Caco-2 (cell line): Measurements from ENCODE around the gene PHF21B. TPM values are rescaled to one million over a fixed set of nuclear protein-coding genes. Genes with fewer than 3 reads are reported as not detected.

Experiments used
- BruUV-seq: library from RNA; stranded (reverse); fragments of 400-500 nt; replicated peaks from 2 replicates; lab custom pipeline; 2021; lab: Mats Ljungman, UMichigan
- CTCF ChIA-PET: fragments of 300-600 bp; sonication (Branson Sonifier 250); formaldehyde crosslinking; loops from one replicate; lab custom pipeline; 2022; ENCODE audit warnings: antibody characterized with exemption; lab: Charles Lee
- POLR2A ChIA-PET: fragments of 300-600 bp; sonication (Branson Sonifier 250); formaldehyde crosslinking; loops from one replicate; lab custom pipeline; 2022; ENCODE audit warnings: antibody characterized with exemption; lab: Charles Lee
- DNase-seq, 2 experiments: peaks; one replicate each; pipeline versions ENCODE4 v3.0.0 to v3.0.0-alpha.2; 2020 to 2022
- H3K27me3 ChIP-seq: replicated peaks from 2 replicates; pipeline ENCODE4 v1.6.0; 2011; ENCODE audit warnings: low read length; ENCODE audit not compliant: control insufficient read depth, insufficient read depth
- H3K36me3 ChIP-seq: 2 replicates; pipeline ENCODE4 v1.5.1; 2011; ENCODE audit warnings: low read length; ENCODE audit not compliant: control insufficient read depth, insufficient read depth
- H3K4me1 ChIP-seq: fragments of 250-450 bp; sonication (Bioruptor Pico); 2 replicates; pipeline ENCODE4 v1.5.1; 2020; ENCODE audit warnings: mild to moderate bottlenecking
- H3K4me3 ChIP-seq: 2 replicates; pipeline ENCODE4 v1.5.1; 2011; ENCODE audit warnings: low read depth, mild to moderate bottlenecking, control low read depth, low read length
- H3K9me3 ChIP-seq: fragments of 250-450 bp; sonication (Bioruptor Pico); 2 replicates; pipeline ENCODE4 v1.5.1; 2020; ENCODE audit warnings: mild to moderate bottlenecking, moderate library complexity
- H3K27ac Mint-ChIP-seq: one replicate; pipeline ENCODE4 v1.8.0; 2022; ENCODE audit warnings: mixed read lengths; ENCODE audit not compliant: unreplicated experiment
- H3K27me3 Mint-ChIP-seq: one replicate; pipeline ENCODE4 v1.8.0; 2022; ENCODE audit warnings: mixed read lengths; ENCODE audit not compliant: insufficient read depth, unreplicated experiment
- H3K36me3 Mint-ChIP-seq: one replicate; pipeline ENCODE4 v1.8.0; 2022; ENCODE audit warnings: mild to moderate bottlenecking, mixed read lengths; ENCODE audit not compliant: insufficient read depth, unreplicated experiment
- H3K4me1 Mint-ChIP-seq: one replicate; pipeline ENCODE4 v1.8.0; 2022; ENCODE audit warnings: low read depth, mixed read lengths; ENCODE audit not compliant: unreplicated experiment
- H3K4me3 Mint-ChIP-seq: one replicate; pipeline ENCODE4 v1.8.0; 2022; ENCODE audit warnings: mild to moderate bottlenecking, moderate library complexity, mixed read lengths; ENCODE audit not compliant: unreplicated experiment
- H3K9me3 Mint-ChIP-seq: one replicate; pipeline ENCODE4 v1.8.0; 2022; ENCODE audit warnings: mixed read lengths; ENCODE audit not compliant: unreplicated experiment
- CTCF ChIP-seq, 2 experiments: fragments of 200-600 bp in 1 of 2; IDR thresholded peaks; 1 replicate in 1 of 2; 2 replicates in 1 of 2; pipeline versions ENCODE4 v1.5.1 to v1.8.0; 2011 to 2022; ENCODE audit warnings: antibody characterized with exemption in 1 of 2, control low read depth in 1 of 2, inconsistent platforms in 1 of 2, low read depth in 1 of 2, low read length in 1 of 2, mild to moderate bottlenecking in 1 of 2, moderate library complexity in 1 of 2; ENCODE audit not compliant: insufficient read depth in 1 of 2, severe bottlenecking in 1 of 2, unreplicated experiment in 1 of 2
- intact Hi-C: fragments of 100-400 bp; cut with micrococcal nuclease; formaldehyde crosslinking; loops from one replicate; pipeline ENCODE4 v1.10.0; 2022; ENCODE audit not compliant: unreplicated experiment
- total RNA-seq: library from RNA; stranded (reverse); gene quantifications from 2 replicates; pipeline ENCODE4 v1.2.3, GENCODE V29; 2022

PHF21B gene
- total RNA-seq, 1 experiment from 2014 or later, result 0.98 TPM

- Mint-ChIP-seq H3K4me3 (no peak overlapping the region), H3K9me3 (no peaks in the 10 kb centered on the region), H3K27ac (no peak overlapping the region), H3K4me1 (peaks cover 3% of the 10 kb centered on the region), H3K36me3 (no peaks in the 10 kb centered on the region), H3K27me3 (peaks cover 7% of the 10 kb centered on the region)
- no peak for DNase-seq
- BruUV-seq, result no TSS peak
- ChIA-PET POLR2A (no interaction called here), CTCF (no interaction called here)
- H3K4me1 ChIP-seq, result peaks cover 2% of the 10 kb centered on the region; the same call in 1 of the 2 replicates
- TF ChIP-seq CTCF (IDR thresholded peaks at IDR 0.05; ENCODE audit: insufficient read depth in 1 of 2, low read depth in 1 of 2, low read length in 1 of 2, severe bottlenecking in 1 of 2, unreplicated experiment in 1 of 2), result no peak
- H3K27me3 ChIP-seq, result no peaks in the 10 kb centered on the region; the same call in 1 of the 2 replicates
- no peak overlapping the region for H3K4me3 ChIP-seq
- H3K9me3 ChIP-seq, result no peaks in the 10 kb centered on the region
- intact Hi-C loops, result no loop called here
- no peaks in the 10 kb centered on the region for H3K36me3 ChIP-seq
Observed at GRCh38 chr22:44932493-44932892, 77.3 kb downstream of the PHF21B start.

GRCh38 chr22:44931766-44932165, 78.0 kb downstream of the PHF21B start:
- H3K27ac Mint-ChIP-seq, result no peak overlapping the region
- no peak overlapping the region for H3K4me3 Mint-ChIP-seq
- H3K36me3 ChIP-seq, result no peaks in the 10 kb centered on the region
- H3K9me3 ChIP-seq, result no peaks in the 10 kb centered on the region
- H3K9me3 Mint-ChIP-seq, result no peaks in the 10 kb centered on the region
- no peak for DNase-seq
- no peaks in the 10 kb centered on the region for H3K36me3 Mint-ChIP-seq
- no peak for TF ChIP-seq CTCF (IDR thresholded peaks at IDR 0.05; ENCODE audit: insufficient read depth in 1 of 2, low read depth in 1 of 2, low read length in 1 of 2, severe bottlenecking in 1 of 2, unreplicated experiment in 1 of 2)
- peaks cover 7% of the 10 kb centered on the region for H3K4me1 Mint-ChIP-seq
- BruUV-seq, result no TSS peak
- CTCF ChIA-PET, result no interaction called here
- peaks cover 8% of the 10 kb centered on the region; the same call in 1 of the 2 replicates for H3K4me1 ChIP-seq
- H3K27me3 ChIP-seq, result no peaks in the 10 kb centered on the region; the same call in 1 of the 2 replicates
- peaks cover 6% of the 10 kb centered on the region for H3K27me3 Mint-ChIP-seq
- H3K4me3 ChIP-seq, result no peak overlapping the region
- POLR2A ChIA-PET, result no interaction called here
- intact Hi-C loops, result no loop called here

- ChIA-PET POLR2A (no interaction called here), CTCF (no interaction called here)
- peaks cover 7% of the 10 kb centered on the region for H3K4me1 Mint-ChIP-seq
- Histone ChIP-seq H3K4me1 (peaks cover 8% of the 10 kb centered on the region; the same call in 1 of the 2 replicates), H3K36me3 (no peaks in the 10 kb centered on the region), H3K9me3 (no peaks in the 10 kb centered on the region), H3K4me3 (no peak overlapping the region), H3K27me3 (no peaks in the 10 kb centered on the region; the same call in 1 of the 2 replicates)
- intact Hi-C loops, result no loop called here
- peaks cover 6% of the 10 kb centered on the region for H3K27me3 Mint-ChIP-seq
- no peak for TF ChIP-seq CTCF (IDR thresholded peaks at IDR 0.05; ENCODE audit: insufficient read depth in 1 of 2, low read depth in 1 of 2, low read length in 1 of 2, severe bottlenecking in 1 of 2, unreplicated experiment in 1 of 2)
- H3K4me3 Mint-ChIP-seq, result no peak overlapping the region
- no peaks in the 10 kb centered on the region for H3K36me3 Mint-ChIP-seq
- BruUV-seq, result no TSS peak
- DNase-seq, result no peak
- no peaks in the 10 kb centered on the region for H3K9me3 Mint-ChIP-seq
- H3K27ac Mint-ChIP-seq, result no peak overlapping the region
Observed at GRCh38 chr22:44931077-44931540, 78.7 kb downstream of the PHF21B start.
